Endothelial cell of umbilical vein (primary cell): ENCODE results near the gene CP. TPM values are rescaled to one million over a fixed set of nuclear protein-coding genes. Genes with fewer than 3 reads are reported as not detected.

Experiments
- BruUV-seq: library from RNA; stranded (reverse); fragments of 400-500 nt; replicated peaks from 2 replicates; lab custom pipeline; 2021; lab: Mats Ljungman, UMichigan
- CTCF ChIA-PET: fragments of 300-600, 350-600 bp; sonication (Branson Sonifier 250); formaldehyde crosslinking; loops from one replicate; lab custom pipeline; 2021; ENCODE audit warnings: antibody characterized with exemption, inconsistent platforms; lab: Charles Lee
- POLR2A ChIA-PET: fragments of 300-600, 350-600 bp; sonication (Branson Sonifier 250); formaldehyde crosslinking; loops from one replicate; lab custom pipeline; 2021; ENCODE audit warnings: antibody characterized with exemption, inconsistent platforms; lab: Charles Lee
- DNase-seq: peaks from one replicate; pipeline ENCODE4 v3.0.0-alpha.2; 2011; ENCODE audit warnings: low read depth, low spot score
- FAIRE-seq: peaks from 2 replicates; lab custom pipeline; 2011; peaks lifted over from hg19 to GRCh38; lab: Jason Lieb, UNC
- H2AFZ ChIP-seq: 2 replicates; pipeline ENCODE4 v1.6.0; 2012; ENCODE audit warnings: low read depth, low read length, control low read depth, inconsistent platforms
- H3K27ac ChIP-seq: 2 replicates; pipeline ENCODE4 v1.5.1; 2011; ENCODE audit warnings: low read depth, mild to moderate bottlenecking, control low read depth, low read length, moderate library complexity; ENCODE audit not compliant: insufficient read depth
- H3K27me3 ChIP-seq, 2 experiments: 2 replicates each; pipeline versions ENCODE4 v1.6.0 to v1.6.1; 2011; ENCODE audit warnings: low read length in 2 of 2, mixed read lengths in 1 of 2; ENCODE audit not compliant: control insufficient read depth in 2 of 2, insufficient read depth in 2 of 2
- H3K36me3 ChIP-seq, 2 experiments: 2 replicates in 1 of 2; 3 replicates in 1 of 2; pipeline ENCODE4 v1.5.1; 2011; ENCODE audit warnings: low read length in 2 of 2, mild to moderate bottlenecking in 1 of 2, moderate library complexity in 1 of 2; ENCODE audit not compliant: control insufficient read depth in 2 of 2, insufficient read depth in 2 of 2; ENCODE audit errors: extremely low read depth in 1 of 2
- H3K4me1 ChIP-seq: 3 replicates; pipeline ENCODE4 v1.5.1; 2011; ENCODE audit warnings: mild to moderate bottlenecking, low read length; ENCODE audit not compliant: control insufficient read depth, insufficient read depth; ENCODE audit errors: extremely low read depth
- H3K4me2 ChIP-seq: 2 replicates; pipeline ENCODE4 v1.6.1; 2011; ENCODE audit warnings: low read length, control low read depth, mixed read lengths; ENCODE audit not compliant: insufficient read depth
- H3K4me3 ChIP-seq, 3 experiments: fragments of 200-600 bp in 1 of 3; sonication (generic), shearing (Covaris generic) in 1 of 3; replicated peaks in 1 of 3; 2 replicates each; pipeline ENCODE4 v1.5.1; 2011 to 2016; ENCODE audit warnings: control low read depth in 3 of 3, low read length in 3 of 3, mild to moderate bottlenecking in 2 of 3, inconsistent platforms in 1 of 3, low read depth in 1 of 3, moderate library complexity in 1 of 3; ENCODE audit not compliant: insufficient read depth in 1 of 3
- H3K79me2 ChIP-seq: 2 replicates; pipeline ENCODE4 v1.6.0; 2012; ENCODE audit warnings: low read length, inconsistent platforms; ENCODE audit not compliant: control insufficient read depth, insufficient read depth
- H3K9ac ChIP-seq: replicated peaks from 2 replicates; pipeline ENCODE3; 2011; ENCODE audit warnings: low read length, control low read depth; ENCODE audit not compliant: insufficient read depth; ENCODE audit errors: extremely low read depth
- H3K9me1 ChIP-seq: replicated peaks from 3 replicates; pipeline ENCODE4 v1.6.0; 2011; ENCODE audit warnings: mild to moderate bottlenecking, low read length; ENCODE audit not compliant: control insufficient read depth, insufficient read depth; ENCODE audit errors: extremely low read depth
- H3K9me3 ChIP-seq: replicated peaks from 2 replicates; pipeline ENCODE4 v1.5.1; 2012; ENCODE audit warnings: low read length, inconsistent platforms; ENCODE audit not compliant: control insufficient read depth, insufficient read depth
- H4K20me1 ChIP-seq: replicated peaks from 2 replicates; pipeline ENCODE3; 2011; ENCODE audit warnings: mild to moderate bottlenecking, low read length; ENCODE audit not compliant: control insufficient read depth, insufficient read depth; ENCODE audit errors: extremely low read depth
- EZH2 ChIP-seq: IDR thresholded peaks from 2 replicates; pipeline ENCODE4 v1.6.1; 2012; ENCODE audit warnings: borderline replicate concordance, low read depth, mild to moderate bottlenecking, moderate library complexity, low read length, inconsistent platforms; ENCODE audit not compliant: severe bottlenecking
- FOS ChIP-seq: IDR thresholded peaks from 2 replicates; pipeline ENCODE4 v1.6.1; 2011; ENCODE audit warnings: mild to moderate bottlenecking, low read length, moderate library complexity, borderline replicate concordance; ENCODE audit not compliant: insufficient read depth
- GATA2 ChIP-seq: IDR thresholded peaks from 2 replicates; pipeline ENCODE4 v1.7.0; 2011; ENCODE audit warnings: low read depth, mild to moderate bottlenecking, moderate library complexity, mixed read lengths, low read length; ENCODE audit not compliant: insufficient read length, insufficient read depth
- JUN ChIP-seq: IDR thresholded peaks from 2 replicates; pipeline ENCODE4 v1.6.1; 2011; ENCODE audit warnings: borderline replicate concordance, low read depth; ENCODE audit not compliant: insufficient read length, insufficient read depth
- MYC ChIP-seq: IDR thresholded peaks from one replicate; pipeline ENCODE4 v1.6.1; 2011; ENCODE audit warnings: mild to moderate bottlenecking, low read depth, low read length
- POLR2A ChIP-seq: IDR thresholded peaks from 2 replicates; pipeline ENCODE4 v1.6.1; 2012; ENCODE audit warnings: low read depth, mild to moderate bottlenecking, control low read depth, low read length
- POLR2AphosphoS5 ChIP-seq: IDR thresholded peaks from 2 replicates; pipeline ENCODE4 v1.6.1; 2012; ENCODE audit warnings: low read depth, mild to moderate bottlenecking, control low read depth, low read length, moderate library complexity; ENCODE audit not compliant: insufficient read depth
- dilution Hi-C: fragments of 300-500 bp; cut with MboI; formaldehyde crosslinking; loops from one replicate; pipeline ENCODE4 v1.15.0; 2019; ENCODE audit warnings: low sequenced_read_pairs; ENCODE audit not compliant: extremely low pct_ligation_motif_present
- intact Hi-C: fragments of 100-400 bp; cut with micrococcal nuclease; formaldehyde crosslinking; loops from one replicate; pipeline ENCODE4 v1.10.0; 2022
- polyA plus RNA-seq, 4 experiments: library from polyadenylated mRNA; depleted of rRNA in 3 of 4; stranded (reverse) in 3 of 4; unstranded in 1 of 4; fragments of >200 nt; gene quantifications; 2 replicates each; pipeline versions ENCODE4 v1.2.1 to v1.2.3, GENCODE V29; 2011 to 2012; ENCODE audit warnings: missing spikeins in 1 of 4
- total RNA-seq: library from RNA; stranded (reverse); gene quantifications from 2 replicates; pipeline ENCODE4 v1.2.3, GENCODE V29; 2021
- TF ChIP-seq, protein P1 (sequence below): IDR thresholded peaks from 2 replicates; pipeline ENCODE4 v1.6.1; 2011; ENCODE audit not compliant: insufficient read depth, insufficient read length
- TF ChIP-seq, protein P2 (sequence below), 2 donors: IDR thresholded peaks; 1 replicate in 1 of 2; 2 replicates in 1 of 2; pipeline ENCODE4 v1.5.1; 2011; ENCODE audit warnings: low read length in 2 of 2, mild to moderate bottlenecking in 2 of 2, moderate library complexity in 2 of 2, control low read depth in 1 of 2, inconsistent platforms in 1 of 2, low read depth in 1 of 2; ENCODE audit not compliant: insufficient read depth in 1 of 2; ENCODE audit errors: extremely low read depth in 1 of 2

CP gene
- total and polyA plus RNA-seq, 2 donors (not counting 3 experiments of a cell fraction or from before 2014, with no cell fraction given) = not detected

DNA sequence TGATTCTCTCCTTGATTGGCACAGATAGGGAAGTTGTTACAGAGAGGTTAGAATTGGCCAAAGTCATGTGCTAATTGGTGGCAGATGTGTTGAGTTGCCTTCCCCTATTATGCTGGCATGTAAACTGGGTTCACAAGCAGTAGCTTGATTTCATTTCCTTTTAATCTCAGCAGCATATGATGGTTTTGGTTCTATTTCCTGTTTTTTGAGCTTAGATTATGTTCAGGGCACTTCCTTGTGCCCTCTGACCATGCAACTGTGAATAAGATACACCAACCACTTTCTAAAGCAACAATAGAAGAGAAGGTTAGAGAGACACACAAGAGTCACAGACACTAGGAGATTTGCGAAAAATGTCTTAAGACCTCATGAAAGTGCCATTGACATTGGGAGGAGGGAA, 75.7 kb downstream of the CP start:
- no peaks in the 10 kb centered on the region for H3K27me3 ChIP-seq
- POLR2A ChIA-PET = no interaction called here
- DNase-seq = peak; percentile 26

DNA sequence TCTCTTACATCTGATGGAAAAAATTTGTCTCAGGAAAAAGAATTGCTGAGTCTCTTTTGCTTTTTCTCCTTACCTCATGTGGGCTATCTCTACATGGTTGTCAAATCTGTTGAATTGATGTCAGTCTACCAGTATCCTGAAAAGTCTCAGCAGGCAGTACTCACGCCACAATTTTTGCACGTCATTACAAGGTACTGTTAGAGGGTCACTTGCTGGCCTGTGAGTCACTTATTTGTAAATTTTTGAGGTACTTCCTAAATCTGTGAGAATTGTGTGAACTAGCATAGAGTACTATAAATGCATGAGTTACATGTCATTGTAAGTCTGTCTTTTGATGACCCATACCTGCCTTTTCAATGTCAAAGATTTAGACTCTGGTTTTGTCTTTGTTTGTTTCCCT, 76.3 kb downstream of the CP start:
- dilution Hi-C loops (no loop called here), intact Hi-C loops (no loop called here)
- Histone ChIP-seq H3K27me3 (no peaks in the 10 kb centered on the region), H3K9me3 (no peaks in the 10 kb centered on the region), H3K4me3 (no peak overlapping the region), H3K36me3 (peaks cover 0 to 2% of the 10 kb centered on the region in 2 experiments), H4K20me1 (no peaks in the 10 kb centered on the region), H3K9ac (no peak overlapping the region), H3K27ac (no peak overlapping the region), H3K4me1 (peaks cover 11% of the 10 kb centered on the region), H3K4me2 (no peak overlapping the region), H3K9me1 (no peaks in the 10 kb centered on the region), H3K79me2 (no peaks in the 10 kb centered on the region), H2AFZ (no peak overlapping the region)
- TF ChIP-seq FOS = no peak
- no peak for TF ChIP-seq GATA2
- no peak for TF ChIP-seq MYC
- TF ChIP-seq JUN = no peak
- TF ChIP-seq POLR2AphosphoS5 = no peak
- TF ChIP-seq, protein P1, sequence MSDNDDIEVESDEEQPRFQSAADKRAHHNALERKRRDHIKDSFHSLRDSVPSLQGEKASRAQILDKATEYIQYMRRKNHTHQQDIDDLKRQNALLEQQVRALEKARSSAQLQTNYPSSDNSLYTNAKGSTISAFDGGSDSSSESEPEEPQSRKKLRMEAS = no peak
- TF ChIP-seq, protein P2, sequence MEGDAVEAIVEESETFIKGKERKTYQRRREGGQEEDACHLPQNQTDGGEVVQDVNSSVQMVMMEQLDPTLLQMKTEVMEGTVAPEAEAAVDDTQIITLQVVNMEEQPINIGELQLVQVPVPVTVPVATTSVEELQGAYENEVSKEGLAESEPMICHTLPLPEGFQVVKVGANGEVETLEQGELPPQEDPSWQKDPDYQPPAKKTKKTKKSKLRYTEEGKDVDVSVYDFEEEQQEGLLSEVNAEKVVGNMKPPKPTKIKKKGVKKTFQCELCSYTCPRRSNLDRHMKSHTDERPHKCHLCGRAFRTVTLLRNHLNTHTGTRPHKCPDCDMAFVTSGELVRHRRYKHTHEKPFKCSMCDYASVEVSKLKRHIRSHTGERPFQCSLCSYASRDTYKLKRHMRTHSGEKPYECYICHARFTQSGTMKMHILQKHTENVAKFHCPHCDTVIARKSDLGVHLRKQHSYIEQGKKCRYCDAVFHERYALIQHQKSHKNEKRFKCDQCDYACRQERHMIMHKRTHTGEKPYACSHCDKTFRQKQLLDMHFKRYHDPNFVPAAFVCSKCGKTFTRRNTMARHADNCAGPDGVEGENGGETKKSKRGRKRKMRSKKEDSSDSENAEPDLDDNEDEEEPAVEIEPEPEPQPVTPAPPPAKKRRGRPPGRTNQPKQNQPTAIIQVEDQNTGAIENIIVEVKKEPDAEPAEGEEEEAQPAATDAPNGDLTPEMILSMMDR (IDR thresholded peaks at IDR 0.05; ENCODE audit: extremely low read depth in 1 of 2, insufficient read depth in 1 of 2, low read depth in 1 of 2, low read length in 2 of 2) = no peak
- TF ChIP-seq POLR2A = no peak
- TF ChIP-seq EZH2 = no peak
- no peak for DNase-seq
- BruUV-seq = no TSS peak
- ChIA-PET POLR2A (no interaction called here), CTCF (interaction anchor here (0.6 kb wide), 1 partner anchor 190 kb away, joined by 3 read pairs; no protein-coding TSS in a partner anchor)
- FAIRE-seq = no peak

More for the DNA sequence above, 75.7 kb downstream of the CP start:
- intact Hi-C loops = no loop called here
- H4K20me1 ChIP-seq = no peaks in the 10 kb centered on the region
- CTCF ChIA-PET = interaction anchor here (0.6 to 1.4 kb wide), 3 partner anchors 11 to 190 kb away, joined by 3 to 5 read pairs (median 3); partner anchors contain the start of gene HPS3
- BruUV-seq = no TSS peak
- TF ChIP-seq POLR2AphosphoS5 (no peak), FOS (no peak)
- H3K9me1 ChIP-seq = no peaks in the 10 kb centered on the region
- no peak overlapping the region for H2AFZ ChIP-seq
- peak; percentile 56 for FAIRE-seq
- H3K4me2 ChIP-seq = no peak overlapping the region
- dilution Hi-C loops = no loop called here
- H3K9ac ChIP-seq = no peak overlapping the region
- H3K36me3 ChIP-seq = peaks cover 0 to 2% of the 10 kb centered on the region in 2 experiments
- no peaks in the 10 kb centered on the region for H3K79me2 ChIP-seq
- no peak overlapping the region for H3K4me3 ChIP-seq
- H3K4me1 ChIP-seq = peaks cover 11% of the 10 kb centered on the region
- no peak overlapping the region for H3K27ac ChIP-seq
- no peaks in the 10 kb centered on the region for H3K9me3 ChIP-seq
